IPS-11a (cell line): ENCODE results near the gene MAPKAP1.

ENCODE experiments used
- H3K4me3 ChIP-seq: one replicate; pipeline ENCODE4 v1.5.1; 2013; ENCODE audit warnings: low read depth, low read length, control low read depth

MAPKAP1 gene

GRCh38 chr9:125679597-125680189 lies 27.3 kb downstream of the MAPKAP1 start:
- H3K4me3 ChIP-seq, result no peak overlapping the region

GRCh38 chr9:125674981-125675973 lies 31.7 kb downstream of the MAPKAP1 start:
- H3K4me3 ChIP-seq, result no peak overlapping the region

DNA sequence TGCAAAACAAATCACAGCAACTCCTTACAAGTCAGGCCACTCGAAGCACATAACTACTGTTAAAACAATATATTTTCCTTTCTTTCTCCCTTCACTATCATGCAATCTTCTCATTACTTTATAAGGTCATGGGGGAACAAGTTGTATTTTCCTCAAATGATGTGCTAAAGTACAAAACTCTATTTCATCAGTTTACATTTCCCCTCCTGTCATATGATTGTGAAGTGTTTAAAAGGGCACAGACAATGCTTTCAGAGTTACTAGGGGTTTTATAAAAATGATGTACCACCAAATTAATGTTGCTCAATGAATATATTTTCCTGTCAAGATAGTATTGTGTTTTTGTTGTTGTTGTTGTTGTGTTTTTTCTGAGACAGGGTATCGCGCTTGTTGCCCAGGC lies 34.1 kb downstream of the MAPKAP1 start:
- H3K4me3 ChIP-seq, result no peak overlapping the region

DNA sequence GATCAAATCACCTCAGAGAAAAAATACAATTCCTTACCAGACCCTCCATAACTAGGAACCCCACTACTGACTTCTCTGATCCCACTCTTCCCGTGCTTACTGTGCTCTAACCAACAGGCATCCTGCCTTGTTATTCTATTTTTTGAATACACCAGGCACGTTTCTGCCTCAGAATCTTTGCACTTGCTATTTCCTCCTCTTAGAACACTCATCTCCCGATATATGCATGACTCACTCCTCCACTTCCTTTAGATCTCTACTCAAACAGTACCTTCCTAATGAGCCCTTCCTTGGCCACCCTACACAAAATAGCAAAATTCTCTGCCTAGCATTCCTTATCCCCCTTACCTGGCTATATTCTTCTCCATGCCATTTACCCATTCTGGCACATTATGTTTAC lies 43.9 kb downstream of the MAPKAP1 start:
- no peak overlapping the region for H3K4me3 ChIP-seq

DNA sequence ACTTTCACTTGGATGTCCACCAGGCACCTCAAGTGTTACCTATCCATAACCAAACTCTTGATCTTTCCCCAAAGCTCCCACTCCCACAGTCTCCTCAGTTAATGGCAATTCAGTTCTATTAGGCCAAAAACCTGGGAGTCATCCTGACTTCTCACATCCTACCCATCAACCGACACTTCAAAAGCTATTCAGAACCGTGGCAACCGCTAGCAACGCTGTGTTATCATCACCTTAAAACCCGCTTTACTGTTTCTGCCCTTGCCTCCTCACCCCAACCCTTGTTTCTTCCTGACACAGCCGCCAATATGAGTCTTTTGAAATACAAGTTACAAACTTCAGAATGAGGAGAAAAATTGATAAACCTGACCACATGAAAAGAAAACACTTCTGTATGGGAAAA lies 46.5 kb downstream of the MAPKAP1 start:
- no peak overlapping the region for H3K4me3 ChIP-seq

GRCh38 chr9:125659954-125660353 lies 47.1 kb downstream of the MAPKAP1 start:
- no peak overlapping the region for H3K4me3 ChIP-seq

GRCh38 chr9:125659201-125659840 lies 47.7 kb downstream of the MAPKAP1 start:
- H3K4me3 ChIP-seq, result no peak overlapping the region

GRCh38 chr9:125656560-125656959 lies 50.4 kb downstream of the MAPKAP1 start:
- H3K4me3 ChIP-seq, result no peak overlapping the region

GRCh38 chr9:125655691-125656410 lies 51.2 kb downstream of the MAPKAP1 start:
- no peak overlapping the region for H3K4me3 ChIP-seq

DNA sequence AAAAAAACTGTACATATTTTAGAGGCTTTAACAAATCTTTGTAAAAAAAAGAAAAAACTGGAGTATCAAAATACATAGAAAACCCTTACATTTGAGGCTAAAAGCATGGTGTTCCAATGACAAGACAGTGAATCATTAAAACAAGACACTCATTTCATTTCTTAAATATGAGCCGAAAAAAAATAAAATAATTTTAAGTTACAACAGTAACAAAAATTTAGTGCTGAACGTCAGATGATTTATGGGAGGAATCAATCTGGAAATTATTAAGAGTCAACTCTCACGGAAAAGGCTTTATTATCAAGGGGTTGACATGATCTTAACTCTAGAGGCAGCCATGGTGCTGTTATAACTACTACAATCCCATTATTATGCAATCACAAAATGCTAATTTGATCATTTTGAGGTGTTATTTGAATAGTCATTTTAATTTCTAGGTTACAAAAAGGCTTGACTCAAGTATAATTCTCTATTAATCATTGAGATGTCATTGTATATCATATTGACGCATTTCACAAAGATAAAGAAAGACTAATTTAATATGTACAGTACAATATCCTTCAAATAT lies 51.9 kb downstream of the MAPKAP1 start:
- no peak overlapping the region for H3K4me3 ChIP-seq

GRCh38 chr9:125654121-125654520 lies 52.9 kb downstream of the MAPKAP1 start:
- H3K4me3 ChIP-seq, result no peak overlapping the region

DNA sequence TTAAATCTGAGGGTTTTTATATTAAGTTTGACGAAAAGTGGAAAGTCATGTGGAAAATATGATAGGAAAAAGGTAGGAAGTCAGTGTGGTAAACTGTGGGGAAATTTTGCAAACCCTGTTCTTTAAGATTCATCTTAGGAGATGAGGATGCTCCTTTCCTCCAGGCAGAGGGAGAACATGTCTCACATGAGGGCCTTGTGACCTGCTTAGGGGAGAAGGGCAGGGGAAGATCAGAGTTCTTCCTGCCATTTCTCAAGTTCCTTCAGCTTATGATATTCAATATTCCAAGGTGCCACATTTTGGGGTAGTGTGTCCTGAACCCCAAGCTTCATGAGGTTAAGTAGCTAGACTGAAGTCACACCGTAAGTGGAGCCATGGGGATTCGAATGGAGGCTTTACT lies 53.7 kb downstream of the MAPKAP1 start:
- no peak overlapping the region for H3K4me3 ChIP-seq

DNA sequence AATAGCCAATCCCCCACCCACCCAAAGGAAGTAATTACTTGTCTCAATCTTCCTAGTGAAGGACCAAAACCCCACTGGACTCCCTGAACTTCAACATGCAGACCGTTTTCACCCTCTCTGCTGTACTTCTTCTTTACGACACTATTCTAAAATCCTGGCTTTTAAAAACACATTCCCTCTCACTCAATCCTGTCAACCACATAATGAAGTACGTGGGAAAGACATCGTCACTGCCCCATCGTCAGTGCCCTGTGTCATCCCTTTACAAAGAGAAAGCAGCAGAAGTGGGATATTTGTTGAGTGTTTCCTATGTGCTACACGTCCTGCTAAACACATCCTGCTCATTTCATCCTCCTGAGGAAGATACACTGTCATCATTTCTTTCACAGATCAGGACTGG lies 54.2 kb downstream of the MAPKAP1 start:
- H3K4me3 ChIP-seq, result no peak overlapping the region

- H3K4me3 ChIP-seq, result no peak overlapping the region
Observed at GRCh38 chr9:125652233-125652594, 54.8 kb downstream of the MAPKAP1 start.

DNA sequence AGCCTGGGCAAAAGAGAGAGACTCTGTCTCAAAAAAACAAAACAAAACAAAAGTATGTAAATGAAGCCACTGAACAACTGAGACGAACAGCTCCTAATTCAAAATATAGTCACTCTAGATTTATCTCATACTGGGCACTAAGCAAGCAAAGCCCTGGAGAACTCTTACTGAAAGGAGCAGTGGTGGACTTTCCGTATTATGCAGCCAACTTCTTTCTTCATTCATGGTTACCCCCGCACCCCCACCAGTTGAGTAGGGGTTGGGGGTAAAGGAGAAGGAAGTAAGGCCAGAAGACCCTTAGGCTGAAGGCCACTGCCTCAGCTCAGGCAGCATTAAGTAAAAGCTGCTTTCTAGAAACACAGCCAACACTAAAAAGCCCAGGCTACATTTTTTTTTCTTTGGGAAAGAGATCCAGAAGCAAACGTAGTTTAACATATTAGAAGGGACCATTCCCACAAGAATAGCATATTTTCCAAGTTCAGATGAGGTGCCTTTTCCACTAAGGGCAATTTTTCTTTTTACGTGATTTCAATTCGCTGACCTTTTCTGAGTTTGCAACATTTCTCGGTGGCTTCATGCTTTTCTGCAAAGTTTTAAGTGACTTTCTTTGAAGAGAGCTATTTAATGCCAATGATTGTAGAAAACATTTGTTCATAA lies 55.3 kb downstream of the MAPKAP1 start:
- no peak overlapping the region for H3K4me3 ChIP-seq

DNA sequence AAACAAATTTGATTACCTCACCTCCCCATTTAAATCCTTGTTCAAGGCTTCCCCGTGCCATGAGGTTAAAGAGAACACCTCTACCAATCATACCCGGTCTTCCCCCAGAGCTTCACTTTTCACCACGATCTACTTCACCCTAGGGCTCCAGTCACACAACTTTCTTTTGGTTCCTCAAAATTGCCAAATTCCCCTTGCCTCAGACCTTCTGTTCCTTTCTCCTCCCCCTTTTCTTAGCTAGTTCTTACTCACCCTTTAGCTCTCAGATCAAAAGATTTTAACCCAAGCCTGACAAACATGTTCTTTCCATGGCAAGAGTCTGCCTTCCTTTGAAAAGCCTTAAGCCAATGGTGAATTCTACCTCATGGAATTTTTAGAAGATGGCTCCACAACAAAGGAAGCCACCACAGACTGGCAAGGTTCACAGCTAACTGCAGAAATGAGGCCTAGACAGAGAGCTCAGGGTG lies 56.7 kb downstream of the MAPKAP1 start:
- no peak overlapping the region for H3K4me3 ChIP-seq

DNA sequence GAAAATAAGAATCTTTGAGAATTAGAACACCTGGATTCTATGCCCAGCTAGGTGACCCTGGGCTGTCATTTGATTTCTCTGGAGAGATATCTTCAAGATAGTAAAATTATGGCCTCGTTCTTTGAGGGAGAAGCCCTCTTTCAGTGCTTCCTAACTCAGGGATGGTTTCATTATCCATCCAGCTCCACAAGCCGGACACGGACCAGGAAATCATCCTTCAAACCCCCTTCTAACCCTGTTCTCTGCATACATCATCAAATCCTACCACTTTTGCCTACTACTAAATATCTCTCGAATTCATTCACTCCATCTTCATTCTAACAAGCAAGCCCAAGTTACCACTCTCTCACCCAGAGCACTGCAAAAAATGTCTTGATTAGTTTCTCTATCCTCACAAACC lies 57.2 kb downstream of the MAPKAP1 start:
- no peak overlapping the region for H3K4me3 ChIP-seq

- H3K4me3 ChIP-seq, result no peak overlapping the region
Observed at GRCh38 chr9:125649315-125649714, 57.7 kb downstream of the MAPKAP1 start.

- no peak overlapping the region for H3K4me3 ChIP-seq
Observed at GRCh38 chr9:125648294-125648693, 58.7 kb downstream of the MAPKAP1 start.

DNA sequence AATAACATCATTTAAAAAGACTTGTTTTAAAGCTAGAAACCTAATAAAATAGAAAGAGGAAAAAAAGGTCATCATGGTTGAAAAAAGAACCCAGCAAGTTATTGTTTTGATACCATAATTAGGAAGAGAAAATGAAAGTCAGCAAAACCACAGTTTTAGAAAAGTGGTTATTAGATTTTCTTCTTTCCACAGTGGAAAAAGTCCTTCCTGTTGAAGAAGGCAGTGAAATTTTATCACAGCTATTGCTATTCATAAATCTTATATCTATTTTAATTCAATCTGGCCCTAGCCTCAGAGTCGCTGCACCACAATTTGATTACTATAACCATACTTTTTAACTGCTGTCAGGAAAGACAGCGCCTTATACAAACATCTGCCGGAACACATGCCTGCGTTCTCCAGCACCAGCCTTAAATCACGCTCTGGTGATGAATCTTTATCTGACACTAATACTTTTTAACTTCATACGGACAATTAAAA lies 60.3 kb downstream of the MAPKAP1 start:
- no peak overlapping the region for H3K4me3 ChIP-seq
